CD4-positive, CD25-positive, alpha-beta regulatory T cell (primary cell): Measurements from ENCODE around the gene POLRMT. TPM values are rescaled to one million over a fixed set of nuclear protein-coding genes. Genes with fewer than 3 reads are reported as not detected.
"Not testable (repeated sequence)": the region's sequence is repeated elsewhere in the genome, so short reads cannot be mapped to it uniquely, and the experiment has no call there.

Source experiments
- ATAC-seq, 2 donors: fragments of 150-1000 bp; cut with Tn5 transposase; one replicate each; pipeline ENCODE4 v1.10.0; 2021; ENCODE audit warnings: low read depth in 2 of 2, moderate number of reproducible peaks in 2 of 2, moderate library complexity in 1 of 2
- DNase-seq, 3 donors: peaks; one replicate each; pipeline versions ENCODE4 v3.0.0 to v3.0.0-alpha.2; 2012 to 2022; ENCODE audit warnings: mixed read lengths in 1 of 3
- H3K27ac ChIP-seq: one replicate; pipeline ENCODE4 v1.7.0; 2013; ENCODE audit warnings: mild to moderate bottlenecking, low read length; ENCODE audit not compliant: insufficient read depth, poor library complexity, severe bottlenecking
- H3K27me3 ChIP-seq: one replicate; pipeline ENCODE4 v1.7.0; 2013; ENCODE audit warnings: low read length; ENCODE audit not compliant: control insufficient read depth, insufficient read depth
- H3K36me3 ChIP-seq: one replicate; pipeline ENCODE4 v1.7.0; 2013; ENCODE audit warnings: mild to moderate bottlenecking, low read length, moderate library complexity; ENCODE audit not compliant: control insufficient read depth, insufficient read depth
- H3K4me1 ChIP-seq: 2 replicates; pipeline ENCODE4 v1.7.0; 2013; ENCODE audit warnings: mild to moderate bottlenecking, low read length; ENCODE audit not compliant: insufficient read depth, control insufficient read depth, poor library complexity, severe bottlenecking
- H3K4me3 ChIP-seq: one replicate; pipeline ENCODE4 v1.7.0; 2013; ENCODE audit warnings: low read depth, mild to moderate bottlenecking, low read length, moderate library complexity
- H3K9me3 ChIP-seq, 2 experiments: 1 replicate in 1 of 2; 2 replicates in 1 of 2; pipeline ENCODE4 v1.7.0; 2013; ENCODE audit warnings: low read length in 2 of 2, mild to moderate bottlenecking in 1 of 2, moderate library complexity in 1 of 2; ENCODE audit not compliant: control insufficient read depth in 2 of 2
- H3K27ac Mint-ChIP-seq, 3 donors: one replicate each; pipeline ENCODE4 v1.8.0; 2020 to 2022; ENCODE audit warnings: mild to moderate bottlenecking in 3 of 3, mixed read lengths in 3 of 3, moderate library complexity in 2 of 3
- H3K27me3 Mint-ChIP-seq: one replicate; pipeline ENCODE4 v1.8.0; 2022; ENCODE audit warnings: mild to moderate bottlenecking, mixed read lengths
- H3K36me3 Mint-ChIP-seq: one replicate; pipeline ENCODE4 v1.8.0; 2020; ENCODE audit warnings: mixed read lengths
- H3K4me1 Mint-ChIP-seq, 4 donors: one replicate each; pipeline ENCODE4 v1.8.0; 2020 to 2022; ENCODE audit warnings: mixed read lengths in 4 of 4, mild to moderate bottlenecking in 1 of 4
- H3K4me3 Mint-ChIP-seq, 4 donors: one replicate each; pipeline ENCODE4 v1.8.0; 2020 to 2022; ENCODE audit warnings: mild to moderate bottlenecking in 4 of 4, mixed read lengths in 4 of 4, moderate library complexity in 3 of 4
- H3K9me3 Mint-ChIP-seq, 7 donors: one replicate each; pipeline ENCODE4 v1.8.0; 2020 to 2022; ENCODE audit warnings: mixed read lengths in 7 of 7, mild to moderate bottlenecking in 3 of 7, moderate library complexity in 2 of 7
- polyA plus RNA-seq, 4 donors: library from polyadenylated mRNA; unstranded; fragments of 300-500 nt; fragmentation: Illumina TruSeq; gene quantifications; one replicate each; pipeline ENCODE4 v1.2.3, GENCODE V29; 2021
- total RNA-seq: library from RNA; stranded (reverse); gene quantifications from one replicate; pipeline ENCODE4 v1.2.3, GENCODE V29; 2022

Gene POLRMT
- total and polyA plus RNA-seq, 5 donors from 2014 or later, result 25.4 to 62.9 (median 35.8) TPM

GRCh38 chr19:677601-678436 lies 44.5 kb upstream of the POLRMT start:
- H3K27me3 Mint-ChIP-seq, result peaks cover 15% of the 10 kb centered on the region
- ATAC-seq, result no peak
- no peak for DNase-seq
- Histone ChIP-seq H3K27ac (no peak overlapping the region), H3K4me3 (no peak overlapping the region), H3K9me3 (no peaks in the 10 kb centered on the region), H3K4me1 (peaks cover 14% of the 10 kb centered on the region), H3K36me3 (no peaks in the 10 kb centered on the region), H3K27me3 (no peaks in the 10 kb centered on the region)
- no peaks in the 10 kb centered on the region for H3K9me3 Mint-ChIP-seq
- peak overlapping the region; percentile 19 to 71 (median 39) for H3K4me3 Mint-ChIP-seq
- H3K4me1 Mint-ChIP-seq, result peaks cover 0 to 14% (median 0%) of the 10 kb centered on the region in 4 donors
- no peak overlapping the region for H3K27ac Mint-ChIP-seq
- H3K36me3 Mint-ChIP-seq, result no peaks in the 10 kb centered on the region

- Histone ChIP-seq H3K4me3 (no peak overlapping the region), H3K27me3 (no peaks in the 10 kb centered on the region), H3K9me3 (no peaks in the 10 kb centered on the region), H3K4me1 (peaks cover 14% of the 10 kb centered on the region), H3K36me3 (no peaks in the 10 kb centered on the region), H3K27ac (no peak overlapping the region)
- Mint-ChIP-seq H3K4me1 (peaks cover 0 to 14% (median 0%) of the 10 kb centered on the region in 4 donors), H3K36me3 (no peaks in the 10 kb centered on the region), H3K9me3 (no peaks in the 10 kb centered on the region), H3K27me3 (peaks cover 18% of the 10 kb centered on the region), H3K27ac (no peak overlapping the region), H3K4me3 (no peak overlapping the region)
- ATAC-seq (no peak), DNase-seq (no peak)
These were observed 43.9 kb upstream of the POLRMT start for GRCh38 chr19:677201-677600.

- Mint-ChIP-seq H3K27me3 (peaks cover 19% of the 10 kb centered on the region), H3K4me3 (peak within 1 kb of the TSS; percentile 48 to 62 (median 56)), H3K4me1 (peaks cover 0 to 14% (median 0%) of the 10 kb centered on the region in 4 donors), H3K27ac (no peak within 1 kb of the TSS), H3K36me3 (no peaks in the 10 kb centered on the region), H3K9me3 (no peaks in the 10 kb centered on the region)
- no peak for ATAC-seq
- Histone ChIP-seq H3K4me3 (no peak within 1 kb of the TSS), H3K4me1 (peaks cover 14% of the 10 kb centered on the region), H3K27me3 (no peaks in the 10 kb centered on the region), H3K9me3 (no peaks in the 10 kb centered on the region), H3K36me3 (no peaks in the 10 kb centered on the region), H3K27ac (no peak within 1 kb of the TSS)
- DNase-seq, result no peak
These were observed 43.2 kb upstream of the POLRMT start, which contains the start of gene FSTL3 for GRCh38 chr19:676339-677105. FSTL3 (plus strand) TSS chr19:676392; CDS start chr19:676424, 32 bp downstream.

- no peaks in the 10 kb centered on the region for H3K9me3 ChIP-seq
- no peaks in the 10 kb centered on the region for H3K36me3 ChIP-seq
- no peaks in the 10 kb centered on the region for H3K27me3 ChIP-seq
- H3K4me1 ChIP-seq, result peaks cover 9% of the 10 kb centered on the region
- no peak for ATAC-seq
- Mint-ChIP-seq H3K27me3 (peaks cover 19% of the 10 kb centered on the region), H3K4me3 (no peak overlapping the region), H3K27ac (no peak overlapping the region), H3K4me1 (peaks cover 0 to 14% (median 0%) of the 10 kb centered on the region in 4 donors), H3K9me3 (no peaks in the 10 kb centered on the region), H3K36me3 (no peaks in the 10 kb centered on the region)
- no peak for DNase-seq
- H3K4me3 ChIP-seq, result no peak overlapping the region
- no peak overlapping the region for H3K27ac ChIP-seq
These were observed 42.6 kb upstream of the POLRMT start for GRCh38 chr19:676007-676338.

- no peak overlapping the region for H3K4me3 ChIP-seq
- H3K27me3 ChIP-seq, result no peaks in the 10 kb centered on the region
- no peak overlapping the region for H3K27ac ChIP-seq
- ATAC-seq (no peak), DNase-seq (no peak)
- Mint-ChIP-seq H3K27me3 (peaks cover 19% of the 10 kb centered on the region), H3K4me1 (peaks cover 0 to 10% (median 0%) of the 10 kb centered on the region in 4 donors), H3K9me3 (no peaks in the 10 kb centered on the region), H3K27ac (no peak overlapping the region), H3K36me3 (no peaks in the 10 kb centered on the region), H3K4me3 (peak overlapping the region in 2 of 4 donors; percentile 8 to 62)
- peaks cover 6% of the 10 kb centered on the region for H3K4me1 ChIP-seq
- no peaks in the 10 kb centered on the region for H3K9me3 ChIP-seq
- H3K36me3 ChIP-seq, result no peaks in the 10 kb centered on the region
These were observed 41.2 kb upstream of the POLRMT start for GRCh38 chr19:674282-675151.

- no peak overlapping the region for H3K27ac Mint-ChIP-seq
- peaks cover 0 to 4% (median 0%) of the 10 kb centered on the region in 4 donors for H3K4me1 Mint-ChIP-seq
- Histone ChIP-seq H3K9me3 (no peaks in the 10 kb centered on the region), H3K27ac (no peak overlapping the region), H3K4me3 (no peak overlapping the region), H3K4me1 (no peaks in the 10 kb centered on the region), H3K36me3 (no peaks in the 10 kb centered on the region), H3K27me3 (no peaks in the 10 kb centered on the region)
- DNase-seq (no peak), ATAC-seq (no peak)
- no peaks in the 10 kb centered on the region for H3K36me3 Mint-ChIP-seq
- peaks cover 0 to 3% (median 0%) of the 10 kb centered on the region in 7 donors for H3K9me3 Mint-ChIP-seq
- H3K27me3 Mint-ChIP-seq, result peaks cover 24% of the 10 kb centered on the region
- H3K4me3 Mint-ChIP-seq, result no peak overlapping the region
These were observed 37.3 kb upstream of the POLRMT start for GRCh38 chr19:670609-671075.

- H3K27ac Mint-ChIP-seq, H3K27ac ChIP-seq, ATAC-seq, DNase-seq, H3K4me1 ChIP-seq, H3K36me3 Mint-ChIP-seq, H3K27me3 ChIP-seq, H3K9me3 Mint-ChIP-seq, H3K36me3 ChIP-seq, H3K9me3 ChIP-seq, H3K4me3 ChIP-seq, H3K4me3 Mint-ChIP-seq: not testable (repeated sequence)
- Mint-ChIP-seq H3K4me1 (peaks cover 0 to 11% (median 6%) of the 10 kb centered on the region in 4 donors), H3K27me3 (peaks cover 24% of the 10 kb centered on the region)
These were observed 35.5 kb upstream of the POLRMT start for GRCh38 chr19:668675-669434.
